ENCODE measurements around the gene PPP1CA.

The PPP1CA gene

GRCh38 chr11:67364169-67364568 is 37.5 kb downstream of the PPP1CA start:
- ATAC-seq (ENCODE audit: low read depth): no peak
- no peak for DNase-seq (ENCODE audit: low spot score in 2 of 2)
- Mint-ChIP-seq H3K4me1 (peaks cover 58% of the 10 kb centered on the region), H3K36me3 (peaks cover 24% of the 10 kb centered on the region), H3K9me3 (no peaks in the 10 kb centered on the region), H3K27me3 (no peaks in the 10 kb centered on the region), H3K4me3 (peak overlapping the region; percentile 58), H3K27ac (peak overlapping the region; percentile 61)

GRCh38 chr11:67357831-67358670 is 43.6 kb downstream of the PPP1CA start:
- H3K27me3 Mint-ChIP-seq: no peaks in the 10 kb centered on the region
- H3K36me3 Mint-ChIP-seq: peaks cover 3% of the 10 kb centered on the region
- DNase-seq (ENCODE audit: low spot score in 2 of 2) (no peak), ATAC-seq (ENCODE audit: low read depth) (no peak)
- no peaks in the 10 kb centered on the region for H3K9me3 Mint-ChIP-seq
- H3K27ac Mint-ChIP-seq: no peak overlapping the region
- H3K4me3 Mint-ChIP-seq: no peak overlapping the region
- H3K4me1 Mint-ChIP-seq: peaks cover 64% of the 10 kb centered on the region

GRCh38 chr11:67356864-67357561 is 44.6 kb downstream of the PPP1CA start:
- ATAC-seq (ENCODE audit: low read depth) (no peak), DNase-seq (ENCODE audit: low spot score in 2 of 2) (peak; percentile 64 to 69)
- Mint-ChIP-seq H3K27me3 (no peaks in the 10 kb centered on the region), H3K4me3 (peak overlapping the region; percentile 75), H3K9me3 (no peaks in the 10 kb centered on the region), H3K4me1 (peaks cover 61% of the 10 kb centered on the region), H3K27ac (peak overlapping the region; percentile 83), H3K36me3 (peaks cover 3% of the 10 kb centered on the region)

- ATAC-seq (ENCODE audit: low read depth) (no peak), DNase-seq (ENCODE audit: low spot score in 2 of 2) (peak in 1 of 2 donors; percentile 26)
- Mint-ChIP-seq H3K36me3 (peaks cover 3% of the 10 kb centered on the region), H3K4me1 (peaks cover 55% of the 10 kb centered on the region), H3K4me3 (peak overlapping the region; percentile 75), H3K27ac (peak overlapping the region; percentile 83), H3K27me3 (no peaks in the 10 kb centered on the region), H3K9me3 (no peaks in the 10 kb centered on the region)
Measured at GRCh38 chr11:67356387-67356863, 45.2 kb downstream of the PPP1CA start.

GRCh38 chr11:67355794-67356386 is 45.8 kb downstream of the PPP1CA start:
- peaks cover 3% of the 10 kb centered on the region for H3K36me3 Mint-ChIP-seq
- peak overlapping the region; percentile 75 for H3K4me3 Mint-ChIP-seq
- H3K27me3 Mint-ChIP-seq: no peaks in the 10 kb centered on the region
- H3K27ac Mint-ChIP-seq: no peak overlapping the region
- ATAC-seq (ENCODE audit: low read depth): no peak
- H3K4me1 Mint-ChIP-seq: peaks cover 52% of the 10 kb centered on the region
- peak in 1 of 2 donors; percentile 12 for DNase-seq (ENCODE audit: low spot score in 2 of 2)
- H3K9me3 Mint-ChIP-seq: no peaks in the 10 kb centered on the region

- peak in 1 of 2 donors; percentile 13 for DNase-seq (ENCODE audit: low spot score in 2 of 2)
- no peaks in the 10 kb centered on the region for H3K27me3 Mint-ChIP-seq
- H3K9me3 Mint-ChIP-seq: no peaks in the 10 kb centered on the region
- H3K4me3 Mint-ChIP-seq: no peak overlapping the region
- H3K4me1 Mint-ChIP-seq: peaks cover 53% of the 10 kb centered on the region
- H3K27ac Mint-ChIP-seq: no peak overlapping the region
- ATAC-seq (ENCODE audit: low read depth): no peak
- H3K36me3 Mint-ChIP-seq: peaks cover 1% of the 10 kb centered on the region
Measured at GRCh38 chr11:67355023-67355793, 46.5 kb downstream of the PPP1CA start.

GRCh38 chr11:67354075-67355022 is 47.3 kb downstream of the PPP1CA start:
- Mint-ChIP-seq H3K9me3 (no peaks in the 10 kb centered on the region), H3K36me3 (peaks cover 1% of the 10 kb centered on the region), H3K4me1 (peaks cover 61% of the 10 kb centered on the region), H3K4me3 (peak overlapping the region; percentile 91), H3K27me3 (no peaks in the 10 kb centered on the region), H3K27ac (peak overlapping the region; percentile 97)
- DNase-seq (ENCODE audit: low spot score in 2 of 2) (peak in 1 of 2 donors; percentile 23), ATAC-seq (ENCODE audit: low read depth) (peak; percentile 7)

- Mint-ChIP-seq H3K36me3 (peaks cover 1% of the 10 kb centered on the region), H3K27me3 (no peaks in the 10 kb centered on the region), H3K4me3 (peak within 1 kb of the TSS; percentile 91), H3K27ac (peak within 1 kb of the TSS; percentile 97), H3K4me1 (peaks cover 65% of the 10 kb centered on the region), H3K9me3 (no peaks in the 10 kb centered on the region)
- ATAC-seq (ENCODE audit: low read depth): peak; percentile 81
- DNase-seq (ENCODE audit: low spot score in 2 of 2): peak; percentile 91 to 93
Measured at GRCh38 chr11:67353317-67354074, 48.2 kb downstream of the PPP1CA start, which contains the start of gene POLD4. Gene POLD4, minus strand, starts transcription at chr11:67353546. Its CDS starts 147 bp downstream, at chr11:67353399.

GRCh38 chr11:67352546-67353316 is 48.9 kb downstream of the PPP1CA start:
- no peaks in the 10 kb centered on the region for H3K9me3 Mint-ChIP-seq
- peak overlapping the region; percentile 97 for H3K27ac Mint-ChIP-seq
- H3K36me3 Mint-ChIP-seq: peaks cover 1% of the 10 kb centered on the region
- ATAC-seq (ENCODE audit: low read depth) (peak; percentile 47), DNase-seq (ENCODE audit: low spot score in 2 of 2) (peak in 1 of 2 donors; percentile 74)
- peaks cover 61% of the 10 kb centered on the region for H3K4me1 Mint-ChIP-seq
- H3K4me3 Mint-ChIP-seq: peak overlapping the region; percentile 91
- H3K27me3 Mint-ChIP-seq: no peaks in the 10 kb centered on the region

- ATAC-seq (ENCODE audit: low read depth): no peak
- no peaks in the 10 kb centered on the region for H3K9me3 Mint-ChIP-seq
Measured at GRCh38 chr11:67351275-67352005, 50.2 kb downstream of the PPP1CA start.

GRCh38 chr11:67349928-67350465 is 51.7 kb downstream of the PPP1CA start:
- H3K4me1 Mint-ChIP-seq: peaks cover 52% of the 10 kb centered on the region
- peak overlapping the region; percentile 56 for H3K4me3 Mint-ChIP-seq
- H3K27ac Mint-ChIP-seq: peak overlapping the region; percentile 58
- ATAC-seq (ENCODE audit: low read depth) (no peak), DNase-seq (ENCODE audit: low spot score in 2 of 2) (no peak)
- H3K36me3 Mint-ChIP-seq: peaks cover 1% of the 10 kb centered on the region
- H3K27me3 Mint-ChIP-seq: no peaks in the 10 kb centered on the region
- H3K9me3 Mint-ChIP-seq: no peaks in the 10 kb centered on the region

More at GRCh38 chr11:67351275-67352005, 50.2 kb downstream of the PPP1CA start:
- peak; percentile 59 to 63 for DNase-seq (ENCODE audit: low spot score in 2 of 2)
- H3K36me3 Mint-ChIP-seq: peaks cover 1% of the 10 kb centered on the region
- peak overlapping the region; percentile 77 for H3K4me3 Mint-ChIP-seq
- H3K27me3 Mint-ChIP-seq: no peaks in the 10 kb centered on the region
- peaks cover 51% of the 10 kb centered on the region for H3K4me1 Mint-ChIP-seq
- peak overlapping the region; percentile 48 for H3K27ac Mint-ChIP-seq
